HepG2 (cell line): ENCODE data around the gene BAHD1. TPM values are rescaled to one million over a fixed set of nuclear protein-coding genes. Genes with fewer than 3 reads are reported as not detected.
A peak's percentile ranks its signal among the peaks of the same experiment; 100 is the strongest.

Experiments used
- ATAC-seq: fragments of 200-7000 bp; cut with Tn5 transposase; 3 replicates; pipeline ENCODE4 v1.9.1; 2020; ENCODE audit warnings: mild to moderate bottlenecking, moderate library complexity
- BruUV-seq: library from RNA; stranded (reverse); fragments of 400-500 nt; replicated peaks from 2 replicates; lab custom pipeline; 2021; lab: Mats Ljungman, UMichigan
- CTCF ChIA-PET: fragments of 300-600 bp; formaldehyde crosslinking; extraction: SDS; loops from one replicate; lab custom pipeline; 2021; ENCODE audit warnings: low total read pairs, inconsistent platforms, low intra/inter-chr PET ratio; lab: Yijun Ruan, JAX
- POLR2A ChIA-PET: fragments of 350-600 bp; sonication (Branson Sonifier 250); formaldehyde crosslinking; loops from one replicate; lab custom pipeline; 2020; ENCODE audit warnings: antibody characterized with exemption, inconsistent platforms; lab: Yijun Ruan, JAX
- DNase-seq: peaks from one replicate; pipeline ENCODE4 v3.0.0-alpha.2; 2015; ENCODE audit warnings: low spot score
- FAIRE-seq: peaks from 3 replicates; lab custom pipeline; 2011; peaks lifted over from hg19 to GRCh38; lab: Jason Lieb, UNC
- H2AFZ ChIP-seq: one replicate; pipeline ENCODE4 v1.6.1; 2011; ENCODE audit warnings: low read length, inconsistent platforms
- H3K27ac ChIP-seq: fragments of 300-600 bp; 3 replicates; pipeline ENCODE4 v1.8.0; 2011; ENCODE audit warnings: mixed run types, mild to moderate bottlenecking, mixed read lengths, low read length, inconsistent platforms; ENCODE audit not compliant: insufficient read depth; ENCODE audit errors: extremely low read length
- H3K27me3 ChIP-seq, 2 experiments: fragments of 200-600 bp in 1 of 2; 2 replicates in 1 of 2; 3 replicates in 1 of 2; pipeline versions ENCODE4 v1.6.0 to v1.8.0; 2011; ENCODE audit warnings: low read length in 2 of 2, mild to moderate bottlenecking in 2 of 2, moderate library complexity in 2 of 2, inconsistent platforms in 1 of 2; ENCODE audit not compliant: insufficient read depth in 2 of 2, control insufficient read depth in 1 of 2
- H3K36me3 ChIP-seq, 2 experiments: fragments of 200-600 bp in 1 of 2; replicated peaks in 1 of 2; 2 replicates in 1 of 2; 3 replicates in 1 of 2; pipeline versions ENCODE4 v1.5.1 to v1.8.0; 2011; ENCODE audit warnings: low read length in 2 of 2, inconsistent platforms in 1 of 2; ENCODE audit not compliant: insufficient read depth in 2 of 2, control insufficient read depth in 1 of 2
- H3K4me1 ChIP-seq: 2 replicates; pipeline ENCODE4 v1.5.1; 2012; ENCODE audit warnings: low read length, inconsistent platforms; ENCODE audit not compliant: insufficient read depth
- H3K4me2 ChIP-seq: 2 replicates; pipeline ENCODE4 v1.6.0; 2011; ENCODE audit warnings: low read depth, low read length, inconsistent platforms
- H3K4me3 ChIP-seq, 3 experiments: fragments of 200-600 bp in 1 of 3; sonication (generic), shearing (Covaris generic) in 1 of 3; replicated peaks in 1 of 3; 2 replicates each; pipeline ENCODE4 v1.5.1; 2011 to 2016; ENCODE audit warnings: low read length in 3 of 3, inconsistent platforms in 2 of 3, low read depth in 2 of 3, mild to moderate bottlenecking in 2 of 3, control low read depth in 1 of 3, mixed read lengths in 1 of 3; ENCODE audit not compliant: insufficient read depth in 1 of 3
- H3K79me2 ChIP-seq: one replicate; pipeline ENCODE4 v1.6.1; 2011; ENCODE audit warnings: low read length, inconsistent platforms; ENCODE audit not compliant: insufficient read depth
- H3K9ac ChIP-seq: 2 replicates; pipeline ENCODE4 v1.6.0; 2011; ENCODE audit warnings: mild to moderate bottlenecking, low read depth, low read length, inconsistent platforms; ENCODE audit not compliant: insufficient read depth
- H3K9me3 ChIP-seq: 2 replicates; pipeline ENCODE4 v1.5.1; 2012; ENCODE audit warnings: mild to moderate bottlenecking, low read length
- H4K20me1 ChIP-seq: 2 replicates; pipeline ENCODE4 v1.6.0; 2011; ENCODE audit warnings: inconsistent platforms, mild to moderate bottlenecking, low read length, moderate library complexity; ENCODE audit not compliant: insufficient read depth
- CREM ChIP-seq, 2 experiments: sonication (generic) in 1 of 2; formaldehyde crosslinking in 1 of 2; IDR thresholded peaks; 2 replicates each; pipeline versions ENCODE4 v1.4.0 to v1.6.1; 2016 to 2020; ENCODE audit warnings: antibody characterized with exemption in 1 of 2, mild to moderate bottlenecking in 1 of 2, missing genetic modification reagents in 1 of 2
- DMAP1 ChIP-seq: IDR thresholded peaks from 2 replicates; pipeline ENCODE4 v1.6.1; 2016
- HMG20B ChIP-seq: conservative IDR thresholded peaks from 2 replicates; pipeline ENCODE4 v1.6.1; 2016; ENCODE audit warnings: missing genetic modification reagents, missing compliant biosample characterization
- HOXA7 ChIP-seq: sonication (generic); formaldehyde crosslinking; IDR thresholded peaks from 2 replicates; pipeline ENCODE4 v1.8.1; 2022; ENCODE audit warnings: mild to moderate bottlenecking, missing genetic modification reagents, moderate library complexity
- IRX3 ChIP-seq: sonication (generic); formaldehyde crosslinking; IDR thresholded peaks from 2 replicates; pipeline ENCODE4 v1.8.1; 2023; ENCODE audit warnings: mild to moderate bottlenecking, low read depth, missing genetic modification reagents, borderline replicate concordance
- KMT2B ChIP-seq: IDR thresholded peaks from 2 replicates; pipeline ENCODE4 v1.6.1; 2016; ENCODE audit warnings: missing genetic modification reagents, missing compliant biosample characterization
- MEF2D ChIP-seq: sonication (generic); formaldehyde crosslinking; IDR thresholded peaks from 2 replicates; pipeline ENCODE4 v1.5.1; 2020; ENCODE audit warnings: mild to moderate bottlenecking, missing genetic modification reagents
- PRMT3 ChIP-seq: sonication (generic); formaldehyde crosslinking; IDR thresholded peaks from 2 replicates; pipeline ENCODE4 v1.8.1; 2022; ENCODE audit warnings: low read depth, mild to moderate bottlenecking, moderate library complexity, missing genetic modification reagents, borderline replicate concordance
- RFX1 ChIP-seq: fragments of 450-650 bp; IDR thresholded peaks from 2 replicates; pipeline ENCODE4 v1.6.1; 2017
- SP5 ChIP-seq: IDR thresholded peaks from 2 replicates; pipeline ENCODE4 v1.6.1; 2016; ENCODE audit warnings: low read depth, borderline replicate concordance
- YY1 ChIP-seq: IDR thresholded peaks from 2 replicates; pipeline ENCODE4 v1.6.1; 2011; ENCODE audit warnings: low read length, low read depth, moderate library complexity, mild to moderate bottlenecking; ENCODE audit not compliant: insufficient read depth, insufficient replicate concordance
- ZNF616 ChIP-seq: sonication (generic); formaldehyde crosslinking; IDR thresholded peaks from 2 replicates; pipeline ENCODE4 v1.5.0; 2020; ENCODE audit warnings: low read depth, mild to moderate bottlenecking, missing genetic modification reagents
- ZNF766 ChIP-seq: sonication (generic); formaldehyde crosslinking; IDR thresholded peaks from 2 replicates; pipeline ENCODE4 v1.5.0; 2020; ENCODE audit warnings: missing genetic modification reagents, borderline replicate concordance
- ZSCAN20 ChIP-seq: sonication (generic); formaldehyde crosslinking; IDR thresholded peaks from 2 replicates; pipeline ENCODE4 v1.4.0; 2020; ENCODE audit warnings: missing genetic modification reagents, mild to moderate bottlenecking, borderline replicate concordance
- WGBS: methylation state at CpG from one replicate; pipeline ENCODE4 v1.1.6; 2017; ENCODE audit warnings: low lambda C conversion rate; 5-methylcytosine and 5-hydroxymethylcytosine counted together
- in situ Hi-C: cut with HindIII; loops from 2 replicates; pipeline ENCODE4 v1.10.0; 2017; ENCODE audit warnings: low pct_unique_long_range_greater_than_20kb; ENCODE audit not compliant: extremely low pct_ligation_motif_present
- intact Hi-C: fragments of 100-400 bp; cut with micrococcal nuclease; formaldehyde crosslinking; loops from one replicate; pipeline ENCODE4 v1.10.0; 2022; ENCODE audit not compliant: unreplicated experiment
- polyA plus RNA-seq, 8 experiments: library from polyadenylated mRNA; depleted of rRNA in 3 of 8; stranded (reverse) in 7 of 8; unstranded in 1 of 8; fragments of >200 nt; fragmentation: Illumina TruSeq in 4 of 8; extraction: Trizol in 4 of 8; gene quantifications; 2 replicates each; pipeline versions ENCODE4 v1.2.1 to v1.2.3, GENCODE V29; 2011 to 2016; ENCODE audit warnings: low read depth in 4 of 8, missing spikeins in 1 of 8, mixed read lengths in 1 of 8; ENCODE audit not compliant: insufficient read depth in 1 of 8
- total RNA-seq, 5 experiments: library from RNA; depleted of rRNA; stranded (reverse); fragments of >200 nt; fragmentation: Illumina TruSeq; extraction: Trizol; gene quantifications; 2 replicates each; pipeline ENCODE4 v1.2.3, GENCODE V29; 2016; ENCODE audit warnings: low read depth in 1 of 5
- TF ChIP-seq, protein P1 (sequence below): sonication (generic); formaldehyde crosslinking; IDR thresholded peaks from 2 replicates; pipeline ENCODE4 v1.5.1; 2020; ENCODE audit warnings: mild to moderate bottlenecking, missing genetic modification reagents

BAHD1 gene
- total and polyA plus RNA-seq, 2 of the 13 experiments (the other 11 are each of a cell fraction or from before 2014, with no cell fraction given) = 3.3 to 8.7 TPM

DNA sequence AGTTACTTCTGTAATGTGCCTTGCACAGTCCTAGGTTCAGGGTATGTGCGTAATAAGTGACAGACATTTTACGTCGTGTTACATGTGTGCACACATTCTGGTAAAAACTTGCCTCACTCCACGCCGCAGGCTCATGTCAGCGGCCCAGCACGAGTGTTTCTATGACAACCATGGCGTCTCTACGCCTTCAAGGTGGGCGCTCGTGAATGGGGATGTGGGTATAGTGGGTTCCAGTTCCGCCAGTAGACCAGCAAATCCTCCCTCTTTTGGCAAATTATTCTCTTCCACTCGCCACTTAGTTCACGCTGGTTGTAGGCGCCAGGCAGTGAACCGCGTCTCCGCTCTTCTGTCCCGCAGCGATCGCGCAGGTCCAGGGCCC lies 70.3 kb downstream of the BAHD1 start:
- no peak overlapping the region for H3K27ac ChIP-seq

More for the DNA sequence above, 70.3 kb downstream of the BAHD1 start:
- no TSS peak for BruUV-seq
- no peaks in the 10 kb centered on the region for H3K9me3 ChIP-seq
- no peak for DNase-seq
- H3K79me2 ChIP-seq = no peaks in the 10 kb centered on the region
- H2AFZ ChIP-seq = no peak overlapping the region
- peak overlapping the region; percentile 46 to 69 (median 55); a peak in 5 of 6 replicates for H3K4me3 ChIP-seq
- POLR2A ChIA-PET = interaction anchor here (2.1 kb wide), 1 partner anchor 53 kb away, joined by 4 read pairs; the partner anchor contains the start of gene CCDC32
- TF ChIP-seq ZNF616 = 0 out of 2 replicates have a peak, but pooled peaks have one; percentile 11
- TF ChIP-seq MEF2D (CRISPR knock-in tag) = 0 out of 2 replicates have a peak, but pooled peaks have one; percentile 29
- no peak for TF ChIP-seq SP5 (CRISPR knock-in tag)
- 0 out of 2 replicates have a peak, but pooled peaks have one; percentile 20 for TF ChIP-seq IRX3
- 0 out of 2 replicates have a peak, but pooled peaks have one; percentile 21 for TF ChIP-seq PRMT3 (CRISPR knock-in tag)
- TF ChIP-seq DMAP1 (CRISPR knock-in tag) = no peak
- TF ChIP-seq RFX1 = peak; percentile 25
- peak; percentile 47; the same call in 1 of the 2 replicates for TF ChIP-seq HOXA7 (CRISPR knock-in tag)
- peak; percentile 7 for TF ChIP-seq YY1
- no peak for TF ChIP-seq CREM (IDR thresholded peaks at IDR 0.05)
- no peak for TF ChIP-seq CREM (CRISPR knock-in tag; IDR thresholded peaks at IDR 0.05)
- no peak for TF ChIP-seq ZNF766 (CRISPR knock-in tag)
- TF ChIP-seq, protein P1, sequence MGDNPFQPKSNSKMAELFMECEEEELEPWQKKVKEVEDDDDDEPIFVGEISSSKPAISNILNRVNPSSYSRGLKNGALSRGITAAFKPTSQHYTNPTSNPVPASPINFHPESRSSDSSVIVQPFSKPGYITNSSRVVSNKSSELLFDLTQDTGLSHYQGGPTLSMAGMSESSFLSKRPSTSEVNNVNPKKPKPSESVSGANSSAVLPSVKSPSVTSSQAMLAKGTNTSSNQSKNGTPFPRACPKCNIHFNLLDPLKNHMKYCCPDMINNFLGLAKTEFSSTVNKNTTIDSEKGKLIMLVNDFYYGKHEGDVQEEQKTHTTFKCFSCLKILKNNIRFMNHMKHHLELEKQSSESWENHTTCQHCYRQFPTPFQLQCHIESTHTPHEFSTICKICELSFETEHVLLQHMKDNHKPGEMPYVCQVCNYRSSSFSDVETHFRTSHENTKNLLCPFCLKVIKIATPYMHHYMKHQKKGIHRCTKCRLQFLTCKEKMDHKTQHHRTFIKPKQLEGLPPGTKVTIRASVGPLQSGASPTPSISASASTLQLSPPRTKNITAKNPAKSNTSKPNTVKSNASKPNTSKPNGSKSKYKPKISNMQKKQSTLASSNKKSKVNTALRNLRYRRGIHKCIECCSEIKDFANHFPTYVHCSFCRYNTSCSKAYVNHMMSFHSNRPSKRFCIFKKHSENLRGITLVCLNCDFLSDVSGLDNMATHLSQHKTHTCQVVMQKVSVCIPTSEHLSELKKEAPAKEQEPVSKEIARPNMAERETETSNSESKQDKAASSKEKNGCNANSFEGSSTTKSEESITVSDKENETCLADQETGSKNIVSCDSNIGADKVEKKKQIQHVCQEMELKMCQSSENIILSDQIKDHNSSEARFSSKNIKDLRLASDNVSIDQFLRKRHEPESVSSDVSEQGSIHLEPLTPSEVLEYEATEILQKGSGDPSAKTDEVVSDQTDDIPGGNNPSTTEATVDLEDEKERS (CRISPR knock-in tag) = 0 out of 2 replicates have a peak, but pooled peaks have one; percentile 17
- no peak for TF ChIP-seq ZSCAN20 (CRISPR knock-in tag)
- 0 out of 2 replicates have a peak, but pooled peaks have one; percentile 6 for TF ChIP-seq KMT2B (CRISPR knock-in tag)
- no peak for TF ChIP-seq HMG20B (CRISPR knock-in tag)
- TF ChIP-seq, all 625 proteins: peak for 9
- H3K4me2 ChIP-seq = peak overlapping the region; percentile 84
- in situ Hi-C loops (loop anchor here (5.0 kb wide), 1 partner anchor 69 kb away; the partner anchor contains the start of gene BAHD1), intact Hi-C loops (no loop called here)
- WGBS = 15% methylated on average over 22 of the region's 22 CpGs
- H4K20me1 ChIP-seq = no peaks in the 10 kb centered on the region
- H3K9ac ChIP-seq = 0 out of 2 replicates have a peak overlapping the region, but pooled peaks have one; percentile 13
- H3K27me3 ChIP-seq = peaks cover 4 to 25% of the 10 kb centered on the region in 2 experiments; a peak in 4 of 5 replicates
- H3K4me1 ChIP-seq = peaks cover 28% of the 10 kb centered on the region
- ATAC-seq (no peak), FAIRE-seq (no peak)
- CTCF ChIA-PET = no interaction called here
- H3K36me3 ChIP-seq = no peaks in the 10 kb centered on the region
